NAMALWA (cell line): ENCODE results near the gene SSR4.
"Not testable (repeated sequence)": the region's sequence is repeated elsewhere in the genome, so short reads cannot be mapped to it uniquely, and the experiment has no call there.

ENCODE experiments used
- DNase-seq: peaks from one replicate; pipeline ENCODE4 v3.0.0-alpha.2; 2015; ENCODE audit warnings: low spot score

SSR4 gene

DNA sequence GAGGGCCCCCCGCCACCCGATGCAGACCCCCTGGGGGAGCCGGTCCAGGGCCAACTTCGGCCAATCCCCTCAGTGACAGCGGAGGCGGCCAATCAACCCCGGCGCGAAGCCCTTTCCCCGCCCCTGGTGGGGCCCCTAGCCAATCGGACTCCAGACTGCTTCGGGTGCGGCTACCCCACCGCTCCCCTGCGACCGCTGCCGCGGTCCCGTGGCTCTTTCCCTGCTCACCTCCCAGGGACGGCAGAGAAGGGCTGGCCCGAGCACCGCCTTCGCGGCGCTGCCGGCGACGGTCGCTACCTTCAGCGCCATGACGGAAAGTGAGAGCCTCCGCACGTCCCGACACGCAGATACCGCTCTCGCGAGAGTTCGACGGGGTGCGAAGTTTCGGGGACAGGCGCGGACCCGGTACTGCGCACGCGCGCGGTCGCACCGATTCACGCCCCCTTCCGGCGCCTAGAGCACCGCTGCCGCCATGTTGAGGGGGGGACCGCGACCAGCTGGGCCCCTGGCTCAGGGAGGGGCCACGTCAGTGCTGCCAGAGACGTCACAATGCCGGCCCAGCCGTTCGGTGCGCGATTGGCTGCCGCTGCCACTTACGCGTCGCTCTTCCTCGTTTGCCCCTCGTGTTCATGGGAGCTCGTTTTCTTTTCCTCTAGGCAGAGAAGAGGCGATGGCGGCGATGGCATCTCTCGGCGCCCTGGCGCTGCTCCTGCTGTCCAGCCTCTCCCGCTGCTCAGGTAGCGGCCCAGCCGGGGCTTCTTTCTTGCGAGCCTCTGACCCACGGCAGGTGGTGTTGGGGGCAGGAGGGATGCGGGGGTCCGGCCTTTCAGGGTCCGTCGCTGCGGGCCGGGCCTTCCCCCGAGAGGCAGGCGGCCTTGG, at the start of gene SSR4, which contains the start of gene IDH3G:
Gene SSR4, plus strand, starts transcription at position 651 of the 879 bp plus-strand sequence. Its CDS starts 20 bp downstream, at position 671.
Gene IDH3G, minus strand, starts transcription at position 358 of the 879 bp plus-strand sequence. Its CDS starts 49 bp downstream, at position 309.
- peak; percentile 92 for DNase-seq

DNA sequence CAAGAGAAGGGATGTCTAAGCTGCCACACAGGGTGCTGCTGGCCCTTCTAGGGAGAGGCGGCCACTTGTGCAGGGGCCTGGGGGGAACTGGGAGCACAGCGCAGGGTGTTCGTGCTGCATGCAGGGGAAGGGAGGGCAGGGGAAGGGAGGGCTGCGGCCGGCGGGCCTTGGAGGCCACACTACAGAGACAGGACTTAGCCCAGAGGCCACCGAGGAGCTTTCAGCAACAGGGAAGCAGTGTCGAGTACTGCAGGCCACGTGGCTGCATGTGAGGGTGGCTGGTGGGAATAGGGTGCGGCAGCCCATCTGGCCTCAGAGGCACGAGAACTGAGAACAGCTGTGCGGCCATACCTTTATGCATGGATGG, 49.4 kb upstream of the SSR4 start:
- DNase-seq, result not testable (repeated sequence)

DNA sequence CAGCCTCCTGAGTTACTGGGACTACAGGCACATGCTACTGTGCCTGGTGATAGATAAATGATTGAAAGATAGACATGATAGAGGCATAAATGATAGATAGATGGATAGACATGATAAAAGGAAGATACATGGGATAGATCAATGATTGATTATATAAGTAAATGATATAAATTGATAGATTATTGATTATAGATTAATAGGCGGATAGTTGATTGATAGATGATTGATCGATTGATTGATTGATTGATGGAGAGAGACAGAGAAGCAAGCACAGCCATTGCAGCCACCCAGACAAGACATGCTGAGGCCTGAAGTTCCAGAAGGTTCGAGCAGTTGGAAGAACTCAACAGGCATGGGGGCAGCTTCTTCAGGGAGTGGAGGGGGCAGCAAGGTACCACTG, 48.1 kb upstream of the SSR4 start:
- DNase-seq, result no peak

DNA sequence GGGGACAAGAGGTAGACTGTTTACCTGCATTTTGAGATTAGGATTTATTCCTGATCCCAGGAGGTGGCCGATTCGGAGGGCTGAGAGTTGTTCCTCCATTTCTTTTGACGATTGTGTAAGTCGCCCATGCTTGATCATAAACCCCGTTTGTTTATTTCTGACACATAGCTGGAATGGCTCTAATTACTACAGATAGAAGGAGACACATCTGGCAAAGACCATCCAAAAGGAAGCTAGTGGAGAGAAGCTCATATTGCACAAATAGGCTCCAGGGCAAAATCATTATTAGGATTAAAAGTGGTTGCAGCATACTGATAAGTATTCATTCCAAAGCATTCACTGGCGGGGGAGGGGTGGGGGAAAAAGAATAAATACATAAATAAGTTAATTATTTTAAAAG, 47.5 kb upstream of the SSR4 start:
- DNase-seq, result not testable (repeated sequence)

DNA sequence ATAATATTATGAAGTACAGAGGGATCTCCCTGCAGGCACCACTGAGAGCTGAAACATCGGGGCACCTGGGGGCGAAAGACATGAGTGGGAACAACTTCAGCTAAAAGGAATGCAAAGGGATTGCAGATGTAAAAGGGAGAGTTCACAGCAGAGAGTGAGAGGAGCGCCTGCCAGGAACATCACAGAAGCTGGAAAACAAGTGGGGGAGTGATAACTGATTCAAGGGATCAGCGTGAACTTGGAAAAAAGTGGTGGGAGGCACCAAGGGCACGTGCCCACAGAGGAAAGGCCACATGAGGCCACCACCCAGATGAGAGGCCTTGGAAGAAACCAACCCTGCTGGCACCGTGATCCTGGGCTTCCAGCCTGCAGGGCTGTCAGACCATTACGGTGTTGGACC, 45.5 kb upstream of the SSR4 start:
- not testable (repeated sequence) for DNase-seq

DNA sequence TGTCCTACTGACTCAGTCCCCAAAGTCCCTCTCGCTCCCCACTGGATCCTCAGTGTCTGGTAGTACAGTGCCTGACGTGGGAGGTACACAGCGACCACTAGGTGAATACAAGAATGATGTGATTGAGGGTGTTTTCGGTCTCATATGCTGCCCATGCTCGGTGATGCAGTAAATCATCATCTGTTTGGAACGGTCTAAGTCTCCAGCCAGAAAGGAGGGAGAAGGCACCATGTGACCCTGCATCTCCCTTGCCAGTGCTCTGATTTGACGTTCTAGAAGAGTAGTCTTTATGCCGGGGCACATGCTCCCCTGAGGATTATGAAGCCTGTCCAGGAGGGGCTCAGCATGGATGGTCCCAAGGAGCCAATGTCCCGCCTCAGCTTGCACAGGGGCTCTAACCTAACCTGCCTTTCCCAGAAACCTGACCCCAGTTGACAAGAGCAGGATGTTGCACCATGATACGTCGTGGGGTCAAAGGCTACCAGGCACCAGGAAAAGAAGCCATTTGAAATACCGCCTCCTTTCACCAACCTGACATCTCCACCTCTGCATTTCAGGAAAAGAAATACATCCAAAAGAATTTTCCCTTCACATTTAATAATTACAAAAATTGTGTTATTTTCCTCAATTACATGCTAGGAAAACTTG, 44.2 kb upstream of the SSR4 start:
- DNase-seq, result no peak

DNA sequence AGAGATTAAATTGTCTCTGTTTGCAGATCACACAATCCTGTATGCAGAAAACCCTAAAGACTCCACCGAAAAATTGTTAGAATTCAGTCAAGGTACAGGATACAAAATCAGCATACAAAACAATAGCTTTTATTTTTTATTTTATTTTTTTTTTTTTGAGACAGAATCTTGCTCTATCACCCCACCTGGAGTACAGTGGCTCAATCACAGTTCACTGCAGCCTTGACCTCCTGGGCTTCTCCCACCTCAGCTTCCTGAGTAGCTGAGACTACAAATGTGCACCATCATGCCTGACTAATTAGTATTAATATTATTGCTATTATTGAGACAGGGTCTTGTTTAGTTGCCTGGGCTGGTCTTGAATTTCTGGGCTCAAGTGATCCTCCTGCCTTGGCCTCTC, 39.3 kb upstream of the SSR4 start:
- no peak for DNase-seq

DNA sequence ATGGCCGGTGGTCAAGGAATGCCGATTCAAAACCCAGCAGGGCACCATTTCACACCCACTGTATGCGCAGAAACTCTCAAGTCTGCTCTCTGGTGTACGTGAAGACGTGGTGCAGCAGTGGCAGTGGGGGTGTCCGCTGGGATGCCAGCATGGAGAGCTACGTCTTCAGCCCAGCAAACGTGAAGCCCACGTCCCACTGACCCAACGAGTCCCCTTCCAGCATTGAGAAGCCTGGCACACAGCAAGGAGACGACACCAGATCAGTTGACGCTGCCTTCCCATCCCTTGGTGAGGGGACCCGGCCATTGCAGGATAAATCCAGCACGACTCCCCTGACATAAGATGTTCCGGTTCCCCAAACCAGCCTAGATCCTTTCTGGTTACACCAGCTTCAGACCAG, 32.6 kb upstream of the SSR4 start:
- DNase-seq, result no peak

DNA sequence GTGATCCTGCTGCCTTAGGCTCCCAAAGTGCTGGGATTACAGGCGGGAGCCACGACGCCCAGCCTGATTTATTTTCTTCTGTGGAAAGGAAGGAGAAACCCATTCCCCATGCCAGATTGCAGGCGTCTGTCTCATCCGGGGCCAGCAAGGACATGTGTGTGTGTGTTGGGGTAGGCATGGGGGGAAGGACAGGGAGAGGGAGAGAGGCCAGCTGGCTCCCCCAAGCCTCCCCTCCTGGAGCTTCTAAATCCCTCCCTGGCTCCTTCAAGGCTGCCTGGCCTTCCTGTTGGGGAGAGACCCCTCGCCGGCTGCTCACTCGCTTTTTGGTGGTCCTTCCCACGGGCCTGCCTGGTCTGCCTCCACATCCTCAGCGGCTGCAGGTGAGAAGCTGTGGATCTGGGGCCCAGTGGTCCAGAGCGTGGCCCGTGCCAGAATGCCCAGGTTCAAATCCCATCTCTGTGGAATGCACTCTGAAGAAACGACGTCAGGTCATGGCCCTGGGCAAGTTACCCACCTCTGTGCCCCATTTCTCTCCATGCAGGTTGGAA, 31.8 kb upstream of the SSR4 start:
- DNase-seq, result no peak

DNA sequence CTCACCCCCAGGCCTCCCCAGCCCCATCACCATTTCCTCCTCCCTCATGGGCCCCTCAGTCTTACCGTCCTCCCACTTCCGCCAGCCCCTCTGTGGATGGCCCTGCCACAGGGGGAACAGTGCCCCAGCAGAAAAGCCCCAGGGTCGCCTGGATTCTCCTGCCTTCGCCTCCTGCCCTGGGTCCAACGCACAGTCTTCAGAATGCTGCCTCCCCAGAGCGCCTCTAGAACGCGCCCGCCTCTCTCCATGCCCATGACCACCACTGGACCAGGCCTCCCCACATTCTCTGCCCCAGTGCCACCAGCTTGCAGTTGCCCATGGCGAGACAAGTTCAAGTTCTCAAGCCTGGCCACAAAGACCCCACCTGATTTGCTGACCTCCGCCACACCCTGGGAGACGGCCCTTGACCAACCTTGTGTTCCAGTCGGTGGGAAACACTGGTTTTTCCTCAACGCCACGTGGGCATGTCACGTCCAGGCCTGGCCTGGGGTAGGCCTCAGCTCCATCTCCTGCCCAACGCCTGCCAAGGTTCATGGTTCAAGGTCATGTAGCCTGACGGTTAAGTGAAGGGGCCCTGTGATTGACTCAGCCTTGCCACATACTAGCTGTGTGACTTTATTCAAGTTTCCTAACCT, 31.1 kb upstream of the SSR4 start:
- DNase-seq, result no peak

DNA sequence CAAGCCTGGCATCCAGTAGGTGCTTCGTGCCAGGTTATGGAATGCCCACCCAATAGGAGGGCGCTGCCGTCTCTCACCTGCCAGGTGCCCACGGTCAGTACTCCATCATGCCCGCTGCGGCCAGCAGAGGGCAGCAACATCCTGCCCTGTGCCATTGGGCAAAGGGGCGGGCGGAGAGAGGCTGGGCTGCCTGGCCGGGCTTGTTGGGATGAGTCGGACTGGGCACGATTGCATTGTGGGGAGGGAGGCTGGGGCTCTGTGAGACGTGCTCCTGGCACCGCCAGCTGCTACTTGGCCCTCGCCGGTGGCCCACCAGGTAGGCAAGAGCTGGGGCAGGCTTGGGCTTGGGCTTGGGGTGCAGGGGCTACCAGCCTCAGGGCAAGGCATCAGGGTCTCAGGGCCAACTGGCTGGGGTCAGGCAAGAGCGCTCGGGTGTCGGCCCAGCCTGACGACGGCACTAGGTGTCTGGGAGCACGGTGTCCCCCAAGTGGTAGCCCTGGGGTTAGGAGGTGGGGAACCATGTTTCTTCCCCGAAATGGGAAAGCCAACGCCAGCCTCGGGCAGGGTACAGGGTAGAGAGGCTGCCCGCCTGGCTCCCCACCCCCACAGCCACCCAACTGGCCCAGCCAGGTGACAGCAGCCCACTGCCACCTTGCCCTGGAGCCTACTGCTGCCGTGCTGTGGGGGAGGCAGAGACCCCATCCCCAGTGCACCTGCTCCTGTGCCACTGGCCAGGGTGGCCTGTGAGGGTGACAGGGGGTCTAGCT, 30.3 kb upstream of the SSR4 start, which contains the start of gene PLXNB3:
Gene PLXNB3, plus strand, starts transcription at position 261 of the 767 bp plus-strand sequence. CDS start 1,287 bp downstream, outside the sequence.
- peak; percentile 67 for DNase-seq

DNA sequence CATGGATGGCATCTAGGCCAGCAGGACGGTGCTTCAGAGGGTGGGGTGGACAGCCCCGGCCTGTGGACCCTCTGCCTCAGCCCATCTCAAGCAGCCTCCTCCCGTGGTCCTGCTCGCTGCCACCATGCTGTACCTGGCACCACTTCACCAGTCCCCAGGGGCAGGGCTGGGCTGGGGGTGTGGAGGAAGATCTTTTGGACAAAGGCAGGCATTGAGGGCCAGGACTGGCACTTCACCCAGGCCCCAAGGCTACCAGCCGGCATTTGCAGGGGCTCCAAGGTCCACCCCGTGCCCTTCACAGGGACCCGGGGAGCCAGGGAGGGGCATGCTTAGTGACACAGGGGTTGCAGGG, 29.7 kb upstream of the SSR4 start:
- DNase-seq, result no peak

DNA sequence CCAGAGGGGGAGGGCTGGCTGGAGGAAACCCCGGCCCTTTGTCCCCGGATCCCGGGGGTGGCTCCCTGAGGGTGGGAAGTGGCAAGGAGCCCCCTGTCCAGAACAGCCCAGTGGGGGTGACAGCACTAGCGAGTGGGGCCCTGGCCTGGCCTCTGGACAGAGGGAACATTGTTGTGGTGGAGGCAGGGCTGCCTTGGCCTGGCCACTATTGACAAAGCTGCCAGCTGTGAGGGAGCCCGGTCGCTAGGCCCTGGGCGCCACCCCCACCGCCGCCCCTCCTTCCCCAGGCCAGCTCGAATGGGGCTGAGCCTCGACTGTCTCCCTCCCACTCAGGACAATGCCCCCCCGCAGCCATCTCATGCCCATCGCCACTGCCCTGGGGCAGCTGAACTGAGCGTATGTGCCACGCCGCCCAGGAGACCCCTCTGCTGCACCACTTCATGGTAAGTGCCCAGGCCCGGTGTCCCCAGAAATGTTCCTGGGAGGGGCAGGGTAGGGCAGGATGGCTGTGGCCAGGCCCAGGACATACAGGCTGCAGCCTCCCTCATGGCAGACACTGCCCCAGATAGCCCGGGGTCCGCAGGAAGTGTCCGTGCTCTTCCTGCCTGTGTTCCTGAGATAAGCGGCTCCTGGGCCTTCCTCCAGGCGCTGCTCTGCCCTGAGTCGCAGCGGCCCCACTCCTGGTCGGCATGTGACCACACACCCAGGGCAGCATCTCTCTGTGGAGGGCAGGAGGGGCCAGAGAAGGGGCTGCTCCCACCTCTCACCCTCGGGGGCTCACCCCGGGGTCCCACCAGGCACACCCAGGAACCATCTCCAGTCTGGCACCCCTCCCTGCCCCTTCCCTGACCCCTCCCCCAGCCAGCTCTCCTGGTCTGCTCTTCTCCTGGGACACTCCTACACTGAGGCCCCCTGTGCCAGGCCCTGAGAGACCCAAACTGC, 29.1 kb upstream of the SSR4 start:
- DNase-seq, result no peak

DNA sequence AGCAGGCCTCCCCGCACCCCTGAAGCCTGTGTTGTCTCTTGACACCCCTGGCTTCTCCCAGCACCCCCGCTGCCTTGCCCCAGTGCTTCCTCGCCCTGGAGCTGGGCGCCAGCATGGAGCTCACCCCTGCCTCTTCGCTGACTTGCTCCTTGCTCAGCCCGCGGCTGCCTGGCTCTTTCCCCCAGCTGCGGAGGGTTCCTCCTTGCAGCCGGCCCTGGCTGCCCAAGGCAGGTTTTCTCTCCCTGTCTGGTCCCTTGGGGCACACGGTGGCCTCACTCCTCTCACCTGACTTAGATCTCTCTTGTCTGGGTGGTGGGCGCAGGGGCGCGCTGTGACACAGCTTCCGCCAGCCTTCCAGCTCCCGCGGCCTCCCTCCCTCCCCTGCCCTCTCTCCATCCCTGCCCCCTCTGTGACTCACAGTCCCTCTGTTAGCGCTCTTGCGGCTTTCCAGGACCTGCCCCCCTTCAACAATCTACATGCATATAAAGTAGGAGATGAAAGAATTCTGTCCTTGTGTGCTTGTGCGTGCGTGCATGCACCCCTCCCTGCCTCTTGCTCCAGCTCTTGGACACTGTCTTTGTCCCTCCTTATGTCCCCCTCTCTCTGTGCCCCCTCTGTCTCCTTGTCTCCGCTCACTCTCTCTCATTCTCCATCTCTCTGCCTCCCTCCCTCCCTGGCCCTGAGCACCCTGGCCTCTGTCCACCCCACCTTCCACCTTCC, 28.2 kb upstream of the SSR4 start:
- peak; percentile 29 for DNase-seq

DNA sequence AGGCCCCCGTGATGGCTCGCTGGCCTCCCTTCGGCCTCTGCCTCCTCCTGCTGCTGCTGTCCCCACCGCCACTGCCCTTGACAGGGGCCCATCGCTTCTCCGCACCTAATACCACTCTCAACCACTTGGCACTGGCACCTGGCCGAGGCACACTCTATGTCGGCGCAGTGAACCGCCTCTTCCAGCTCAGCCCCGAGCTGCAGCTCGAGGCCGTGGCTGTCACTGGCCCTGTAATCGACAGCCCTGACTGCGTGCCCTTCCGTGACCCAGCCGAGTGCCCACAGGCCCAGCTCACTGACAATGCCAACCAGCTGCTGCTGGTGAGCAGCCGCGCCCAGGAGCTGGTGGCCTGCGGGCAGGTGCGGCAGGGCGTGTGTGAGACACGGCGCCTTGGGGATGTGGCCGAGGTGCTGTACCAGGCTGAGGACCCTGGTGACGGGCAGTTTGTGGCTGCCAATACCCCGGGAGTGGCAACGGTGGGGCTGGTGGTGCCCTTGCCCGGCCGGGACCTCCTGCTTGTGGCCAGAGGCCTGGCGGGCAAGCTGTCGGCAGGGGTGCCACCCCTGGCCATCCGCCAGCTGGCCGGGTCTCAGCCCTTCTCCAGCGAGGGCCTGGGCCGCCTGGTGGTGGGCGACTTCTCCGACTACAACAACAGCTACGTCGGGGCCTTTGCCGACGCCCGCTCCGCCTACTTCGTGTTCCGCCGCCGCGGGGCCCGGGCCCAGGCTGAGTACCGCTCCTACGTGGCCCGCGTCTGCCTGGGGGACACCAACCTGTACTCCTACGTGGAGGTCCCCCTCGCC, 27.4 kb upstream of the SSR4 start:
- DNase-seq, result no peak

DNA sequence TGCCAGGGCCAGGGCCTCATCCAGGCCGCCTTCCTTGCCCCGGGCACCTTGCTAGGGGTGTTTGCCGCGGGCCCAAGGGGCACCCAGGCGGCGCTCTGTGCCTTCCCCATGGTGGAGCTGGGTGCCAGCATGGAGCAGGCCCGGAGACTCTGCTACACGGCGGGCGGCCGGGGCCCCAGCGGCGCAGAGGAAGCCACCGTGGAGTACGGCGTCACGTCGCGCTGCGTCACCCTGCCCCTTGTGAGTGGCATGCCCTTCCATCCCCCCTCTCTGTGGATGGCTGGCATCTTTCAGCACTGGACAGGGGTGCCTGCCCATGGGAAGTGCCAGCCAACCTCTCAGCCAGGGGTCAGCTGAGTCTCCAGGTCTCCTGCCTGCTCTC, 26.8 kb upstream of the SSR4 start:
- no peak for DNase-seq

DNA sequence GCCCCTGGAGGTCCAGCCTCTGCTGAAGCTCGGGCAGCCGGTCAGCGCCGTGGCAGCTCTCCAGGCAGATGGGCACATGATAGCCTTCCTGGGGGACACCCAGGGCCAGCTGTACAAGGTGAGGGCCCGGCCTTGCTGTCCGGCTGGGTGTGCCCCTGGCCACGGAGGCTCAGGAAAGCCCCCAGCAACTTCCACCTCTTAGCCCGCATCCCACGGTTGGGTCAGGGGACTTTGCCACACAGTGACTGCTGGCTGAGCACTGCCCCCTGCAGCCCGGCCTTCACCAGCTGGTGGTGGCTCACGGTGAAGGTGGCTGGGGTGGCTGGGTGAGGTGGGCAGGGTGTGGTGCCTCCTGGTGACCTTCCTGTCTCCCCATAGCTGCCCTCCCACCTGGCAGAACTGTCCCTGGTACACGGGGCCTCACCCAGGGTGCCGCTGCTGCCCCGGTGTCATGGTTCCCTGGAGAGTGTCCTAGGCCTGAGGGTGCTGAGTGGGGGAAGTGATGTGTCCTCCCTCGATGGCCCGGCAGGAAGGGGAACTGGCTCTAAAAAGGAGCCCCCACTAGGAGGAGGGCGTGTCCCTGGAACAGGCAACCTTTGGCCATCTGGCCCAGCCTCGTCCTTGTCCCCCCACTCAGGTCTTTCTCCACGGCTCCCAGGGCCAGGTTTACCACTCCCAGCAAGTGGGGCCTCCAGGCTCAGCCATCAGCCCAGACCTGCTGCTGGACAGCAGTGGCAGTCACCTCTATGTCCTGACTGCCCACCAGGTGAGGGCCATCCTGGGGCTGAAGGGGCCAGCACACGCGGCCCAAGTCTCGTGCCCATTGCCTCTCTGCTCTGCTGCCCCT, 25.9 kb upstream of the SSR4 start:
- DNase-seq, result no peak

DNA sequence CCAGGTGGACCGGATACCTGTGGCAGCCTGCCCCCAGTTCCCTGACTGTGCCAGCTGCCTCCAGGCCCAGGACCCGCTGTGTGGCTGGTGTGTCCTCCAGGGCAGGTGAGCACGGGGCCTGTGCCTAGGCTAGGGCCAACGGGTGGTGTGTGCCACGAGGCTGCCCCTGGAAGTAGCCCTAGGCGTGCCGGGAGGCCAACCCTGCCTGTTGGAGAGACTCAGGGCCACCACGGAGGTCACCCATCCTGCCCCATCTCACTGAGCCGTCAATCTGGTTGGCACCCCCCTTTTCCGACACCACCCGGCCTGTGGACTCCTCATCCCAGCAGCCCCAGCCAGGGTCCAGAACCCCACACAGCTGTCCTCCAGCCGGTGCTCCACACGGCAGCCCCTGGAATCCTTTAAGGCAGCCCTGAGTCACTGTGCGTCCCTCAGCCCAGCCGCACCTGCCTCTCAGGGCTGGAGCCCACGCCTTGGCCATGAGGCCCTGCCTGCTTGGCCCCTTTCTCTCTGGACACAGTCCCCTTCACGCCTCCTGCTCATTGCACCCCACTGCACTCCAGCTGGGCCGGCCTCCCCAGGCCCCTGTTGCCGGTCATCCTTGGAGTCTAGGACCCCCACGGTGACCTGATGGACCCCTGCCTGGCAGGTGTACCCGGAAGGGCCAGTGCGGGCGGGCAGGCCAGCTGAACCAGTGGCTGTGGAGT, 25.2 kb upstream of the SSR4 start:
- DNase-seq, result no peak
